H9 (cell line): ENCODE results near the gene NUPR1. TPM values are rescaled to one million over a fixed set of nuclear protein-coding genes. Genes with fewer than 3 reads are reported as not detected.

Experiments
- DNase-seq: peaks from one replicate; pipeline ENCODE4 v3.0.0-alpha.2; 2017
- H2AFZ ChIP-seq: one replicate; pipeline ENCODE4 v1.6.1; 2013; ENCODE audit warnings: mild to moderate bottlenecking, low read length, control low read depth, moderate library complexity
- H2AK5ac ChIP-seq: 2 replicates; pipeline ENCODE4 v1.6.1; 2013; ENCODE audit warnings: low read length, control low read depth, mixed read lengths; ENCODE audit not compliant: insufficient read length
- H2BK120ac ChIP-seq: one replicate; pipeline ENCODE4 v1.6.1; 2013; ENCODE audit warnings: low read depth, mild to moderate bottlenecking, low read length, control low read depth, inconsistent platforms; ENCODE audit not compliant: poor library complexity, severe bottlenecking
- H2BK12ac ChIP-seq: 2 replicates; pipeline ENCODE4 v1.6.1; 2013; ENCODE audit warnings: low read length, control low read depth, mixed read lengths, low read depth; ENCODE audit not compliant: insufficient read length
- H2BK15ac ChIP-seq: 2 replicates; pipeline ENCODE4 v1.6.1; 2013; ENCODE audit warnings: low read depth, low read length, control low read depth
- H2BK20ac ChIP-seq: one replicate; pipeline ENCODE4 v1.6.1; 2013; ENCODE audit warnings: low read depth, mild to moderate bottlenecking, low read length, control low read depth, inconsistent platforms; ENCODE audit not compliant: poor library complexity, severe bottlenecking
- H2BK5ac ChIP-seq: 2 replicates; pipeline ENCODE4 v1.6.1; 2013; ENCODE audit warnings: low read length, control low read depth, mixed read lengths; ENCODE audit not compliant: insufficient read length
- H3K14ac ChIP-seq: 2 replicates; pipeline ENCODE4 v1.6.1; 2013; ENCODE audit warnings: low read length, control low read depth; ENCODE audit not compliant: insufficient read depth
- H3K18ac ChIP-seq: 2 replicates; pipeline ENCODE4 v1.6.1; 2013; ENCODE audit warnings: low read depth, mild to moderate bottlenecking, mixed read lengths, low read length, control low read depth; ENCODE audit not compliant: insufficient read length
- H3K23ac ChIP-seq: 2 replicates; pipeline ENCODE4 v1.6.1; 2013; ENCODE audit warnings: low read length, control low read depth, mixed read lengths, low read depth; ENCODE audit not compliant: insufficient read length
- H3K23me2 ChIP-seq: 2 replicates; pipeline ENCODE4 v1.6.1; 2013; ENCODE audit warnings: low read depth, mild to moderate bottlenecking, mixed read lengths, low read length, control low read depth; ENCODE audit not compliant: insufficient read length, poor library complexity, severe bottlenecking
- H3K27ac ChIP-seq: 2 replicates; pipeline ENCODE4 v1.5.1; 2013; ENCODE audit warnings: low read length, control low read depth, mixed read lengths, low read depth; ENCODE audit not compliant: insufficient read length
- H3K27me3 ChIP-seq: 2 replicates; pipeline ENCODE4 v1.6.1; 2013; ENCODE audit warnings: low read length, control low read depth, inconsistent platforms; ENCODE audit not compliant: insufficient read depth
- H3K4ac ChIP-seq: 2 replicates; pipeline ENCODE4 v1.6.1; 2013; ENCODE audit warnings: low read depth, mild to moderate bottlenecking, control low read depth, inconsistent platforms, low read length, moderate library complexity
- H3K4me1 ChIP-seq: 2 replicates; pipeline ENCODE4 v1.6.1; 2013; ENCODE audit warnings: low read length, control low read depth, inconsistent platforms; ENCODE audit not compliant: insufficient read depth
- H3K4me2 ChIP-seq: 2 replicates; pipeline ENCODE4 v1.6.1; 2013; ENCODE audit warnings: low read length, control low read depth, mixed read lengths; ENCODE audit not compliant: insufficient read length, insufficient read depth
- H3K56ac ChIP-seq: 2 replicates; pipeline ENCODE4 v1.6.1; 2013; ENCODE audit warnings: low read depth, mild to moderate bottlenecking, mixed read lengths, low read length, control low read depth; ENCODE audit not compliant: insufficient read length
- H3K79me1 ChIP-seq: 2 replicates; pipeline ENCODE4 v1.6.1; 2013; ENCODE audit warnings: low read depth, mild to moderate bottlenecking, moderate library complexity, low read length, control low read depth, inconsistent platforms; ENCODE audit not compliant: insufficient read depth, poor library complexity, severe bottlenecking
- H3K79me2 ChIP-seq: 2 replicates; pipeline ENCODE4 v1.6.1; 2013; ENCODE audit warnings: low read length, control low read depth, inconsistent platforms; ENCODE audit not compliant: insufficient read depth
- H3K9ac ChIP-seq: 2 replicates; pipeline ENCODE4 v1.6.1; 2013; ENCODE audit warnings: low read length, control low read depth, mixed read lengths; ENCODE audit not compliant: insufficient read length; ENCODE audit errors: extremely low read depth
- H3K9me3 ChIP-seq: one replicate; pipeline ENCODE4 v1.6.1; 2013; ENCODE audit warnings: low read depth, low read length, inconsistent platforms; ENCODE audit not compliant: control insufficient read depth
- H3T11ph ChIP-seq: one replicate; pipeline ENCODE4 v1.6.1; 2013; ENCODE audit warnings: mild to moderate bottlenecking, low read length, control low read depth, inconsistent platforms
- H4K20me1 ChIP-seq: one replicate; pipeline ENCODE4 v1.6.1; 2013; ENCODE audit not compliant: control insufficient read depth, insufficient read length, insufficient read depth
- H4K5ac ChIP-seq: 2 replicates; pipeline ENCODE4 v1.6.1; 2013; ENCODE audit warnings: low read depth, mild to moderate bottlenecking, mixed read lengths, low read length, control low read depth; ENCODE audit not compliant: insufficient read length
- H4K8ac ChIP-seq: replicated peaks from 2 replicates; pipeline ENCODE4 v1.6.1; 2013; ENCODE audit warnings: low read length, control low read depth, mixed read lengths, low read depth; ENCODE audit not compliant: insufficient read length
- H4K91ac ChIP-seq: 2 replicates; pipeline ENCODE4 v1.6.1; 2013; ENCODE audit warnings: low read depth, mild to moderate bottlenecking, moderate library complexity, mixed read lengths, low read length, control low read depth; ENCODE audit not compliant: insufficient read length
- H3K27ac Mint-ChIP-seq, 3 experiments: 2 replicates in 2 of 3; 3 replicates in 1 of 3; pipeline ENCODE4 v1.8.0; 2020 to 2021; ENCODE audit warnings: mixed read lengths in 3 of 3, mild to moderate bottlenecking in 1 of 3, moderate library complexity in 1 of 3
- H3K27me3 Mint-ChIP-seq: 2 replicates; pipeline ENCODE4 v1.8.0; 2021; ENCODE audit warnings: low read depth, mild to moderate bottlenecking, moderate library complexity, mixed read lengths
- H3K36me3 Mint-ChIP-seq, 3 experiments: 2 replicates in 2 of 3; 3 replicates in 1 of 3; pipeline ENCODE4 v1.8.0; 2020 to 2021; ENCODE audit warnings: low read depth in 3 of 3, mixed read lengths in 3 of 3; ENCODE audit not compliant: insufficient read depth in 1 of 3
- H3K4me1 Mint-ChIP-seq, 2 experiments: 2 replicates each; pipeline ENCODE4 v1.8.0; 2020; ENCODE audit warnings: mixed read lengths in 2 of 2
- H3K4me3 Mint-ChIP-seq, 2 experiments: 2 replicates in 1 of 2; 3 replicates in 1 of 2; pipeline ENCODE4 v1.8.0; 2020 to 2021; ENCODE audit warnings: mild to moderate bottlenecking in 2 of 2, mixed read lengths in 2 of 2, moderate library complexity in 1 of 2
- H3K9me3 Mint-ChIP-seq, 2 experiments: 2 replicates in 1 of 2; 3 replicates in 1 of 2; pipeline ENCODE4 v1.8.0; 2020; ENCODE audit warnings: mild to moderate bottlenecking in 2 of 2, mixed read lengths in 2 of 2, moderate library complexity in 1 of 2
- CTCF ChIP-seq: fragments of 200-600 bp; sonication (generic); conservative IDR thresholded peaks from 3 replicates; pipeline ENCODE4 v1.8.0; 2021; ENCODE audit warnings: antibody characterized with exemption, mild to moderate bottlenecking
- WGBS: extraction: QIAGEN DNeasy Blood & Tissue Kit; methylation state at CpG from one replicate; pipeline ENCODE4 v1.1.7; 2013; ENCODE audit warnings: missing lambda C conversion rate, low lambda C conversion rate, mixed read lengths; ENCODE audit not compliant: insufficient read length; ENCODE audit errors: extremely low coverage; 5-methylcytosine and 5-hydroxymethylcytosine counted together
- total RNA-seq: library from RNA; stranded (reverse); gene quantifications from 2 replicates; pipeline ENCODE4 v1.2.1, GENCODE V29; 2021

Gene NUPR1
- total RNA-seq, 1 experiment from 2014 or later, result 0.35 TPM

- Histone ChIP-seq H3K4me2 (no peak overlapping the region), H4K5ac (no peak overlapping the region), H3T11ph (no peak overlapping the region)
These were observed 47.7 kb upstream of the NUPR1 start for GRCh38 chr16:28586466-28586865.

More at GRCh38 chr16:28586466-28586865, 47.7 kb upstream of the NUPR1 start:
- Mint-ChIP-seq H3K36me3 (peaks cover 16 to 60% (median 38%) of the 10 kb centered on the region in 3 experiments; a peak in 6 of 7 replicates), H3K4me1 (no peaks in the 10 kb centered on the region), H3K27me3 (no peaks in the 10 kb centered on the region), H3K4me3 (no peak overlapping the region), H3K9me3 (no peaks in the 10 kb centered on the region), H3K27ac (no peak overlapping the region)
- no peak overlapping the region for H2BK15ac ChIP-seq
- no peak overlapping the region for H3K14ac ChIP-seq
- H3K27ac ChIP-seq, result no peak overlapping the region
- no peak overlapping the region for H2BK5ac ChIP-seq
- H3K9me3 ChIP-seq, result no peaks in the 10 kb centered on the region
- WGBS, result no CpG with 5 or more reads among the region's 3 CpGs
- H4K8ac ChIP-seq, result no peak overlapping the region
- H2BK20ac ChIP-seq, result no peak overlapping the region
- H3K23me2 ChIP-seq, result no peaks in the 10 kb centered on the region
- DNase-seq, result no peak
- H3K4me1 ChIP-seq, result no peaks in the 10 kb centered on the region
- no peak overlapping the region for H3K56ac ChIP-seq
- H3K23ac ChIP-seq, result no peak overlapping the region
- no peaks in the 10 kb centered on the region for H4K20me1 ChIP-seq
- H2AK5ac ChIP-seq, result no peak overlapping the region
- no peaks in the 10 kb centered on the region for H3K79me2 ChIP-seq
- no peak overlapping the region for H2BK12ac ChIP-seq
- H3K27me3 ChIP-seq, result no peaks in the 10 kb centered on the region
- H4K91ac ChIP-seq, result no peak overlapping the region
- H2BK120ac ChIP-seq, result no peak overlapping the region
- no peak overlapping the region for H2AFZ ChIP-seq
- H3K18ac ChIP-seq, result no peak overlapping the region
- H3K79me1 ChIP-seq, result no peaks in the 10 kb centered on the region
- TF ChIP-seq CTCF, result no peak
- H3K4ac ChIP-seq, result no peak overlapping the region
- H3K9ac ChIP-seq, result no peak overlapping the region
